HG03469 (cell line): ENCODE results near the gene MARCHF3.
A peak's percentile ranks its signal among the peaks of the same experiment; 100 is the strongest.
"Not testable (repeated sequence)": the region's sequence is repeated elsewhere in the genome, so short reads cannot be mapped to it uniquely, and the experiment has no call there.

Source experiments
- ATAC-seq: cut with Tn5 transposase; IDR thresholded peaks from one replicate; pipeline ENCODE4 v1.9.1; 2021; ENCODE audit warnings: mild to moderate bottlenecking, moderate library complexity, moderate number of reproducible peaks; ENCODE audit not compliant: unreplicated experiment

MARCHF3 gene

GRCh38 chr5:127014573-127014972 lies 15.8 kb downstream of the MARCHF3 start:
- peak; percentile 74 for ATAC-seq

- no peak for ATAC-seq
These were observed 17.0 kb downstream of the MARCHF3 start for GRCh38 chr5:127013407-127013806.

GRCh38 chr5:127012916-127013315 lies 17.4 kb downstream of the MARCHF3 start:
- ATAC-seq = no peak

- ATAC-seq = peak; percentile 42
These were observed 18.3 kb downstream of the MARCHF3 start for GRCh38 chr5:127011961-127012644.

GRCh38 chr5:127011153-127011552 lies 19.2 kb downstream of the MARCHF3 start:
- no peak for ATAC-seq

GRCh38 chr5:127010362-127010761 lies 20.0 kb downstream of the MARCHF3 start:
- ATAC-seq = no peak

- ATAC-seq = no peak
These were observed 20.6 kb downstream of the MARCHF3 start for GRCh38 chr5:127009784-127010183.

- ATAC-seq = no peak
These were observed 21.9 kb downstream of the MARCHF3 start for GRCh38 chr5:127008300-127008975.

GRCh38 chr5:127007522-127007921 lies 22.8 kb downstream of the MARCHF3 start:
- ATAC-seq = no peak

GRCh38 chr5:127006744-127007143 lies 23.6 kb downstream of the MARCHF3 start:
- no peak for ATAC-seq

- ATAC-seq = not testable (repeated sequence)
These were observed 25.1 kb downstream of the MARCHF3 start for GRCh38 chr5:127005282-127005681.

- no peak for ATAC-seq
These were observed 25.6 kb downstream of the MARCHF3 start for GRCh38 chr5:127004721-127005120.

GRCh38 chr5:127003798-127004495 lies 26.4 kb downstream of the MARCHF3 start:
- no peak for ATAC-seq

GRCh38 chr5:127002390-127002789 lies 28.0 kb downstream of the MARCHF3 start:
- no peak for ATAC-seq

GRCh38 chr5:127001621-127002296 lies 28.6 kb downstream of the MARCHF3 start:
- ATAC-seq = no peak

GRCh38 chr5:126998895-126999570 lies 31.3 kb downstream of the MARCHF3 start:
- ATAC-seq = no peak

GRCh38 chr5:126998201-126998631 lies 32.1 kb downstream of the MARCHF3 start:
- ATAC-seq = peak; percentile 52

GRCh38 chr5:126995689-126996088 lies 34.7 kb downstream of the MARCHF3 start:
- ATAC-seq = no peak

GRCh38 chr5:126995039-126995438 lies 35.3 kb downstream of the MARCHF3 start:
- ATAC-seq = no peak

- no peak for ATAC-seq
These were observed 35.9 kb downstream of the MARCHF3 start for GRCh38 chr5:126994485-126994884.
